ENCODE measurements around the gene ZNF358. TPM values are rescaled to one million over a fixed set of nuclear protein-coding genes. Genes with fewer than 3 reads are reported as not detected.

The ZNF358 gene
- total and polyA plus RNA-seq, 12 donors, result 61.4 to 167 (median 76.5) TPM

DNA sequence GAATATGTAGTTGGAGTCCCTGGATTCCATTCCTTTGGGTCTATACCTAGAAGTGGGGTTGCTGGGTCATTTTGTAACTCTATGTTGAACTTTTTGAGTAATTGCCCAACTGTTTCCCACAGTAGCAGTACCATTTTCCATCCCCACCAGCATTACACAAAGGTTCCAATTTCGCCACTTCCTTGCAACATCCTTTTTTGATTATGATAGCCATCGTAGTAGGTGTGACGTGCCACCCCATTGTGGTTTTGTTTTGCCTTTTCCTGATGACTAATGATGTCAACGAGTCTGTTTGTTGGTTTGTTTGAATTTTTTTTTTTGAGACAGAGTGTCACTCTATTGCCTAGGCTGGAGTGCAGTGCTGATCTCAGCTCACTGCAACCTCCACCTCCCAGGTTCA, 23.8 kb upstream of the ZNF358 start:
- Histone ChIP-seq H3K4me3 (no peak overlapping the region), H3K36me3 (no peaks in the 10 kb centered on the region), H3K27me3 (no peaks in the 10 kb centered on the region), H3K27ac (peak overlapping the region in 2 of 10 donors; percentile 40 to 83), H3K9me3 (no peaks in the 10 kb centered on the region), H3K4me1 (peaks cover 0 to 55% (median 22%) of the 10 kb centered on the region in 9 donors)
- ATAC-seq, result no peak
- WGBS, 2 donors, result 58 to 75% methylated on average over 4 of the region's 4 CpGs
- TF ChIP-seq, protein P1, sequence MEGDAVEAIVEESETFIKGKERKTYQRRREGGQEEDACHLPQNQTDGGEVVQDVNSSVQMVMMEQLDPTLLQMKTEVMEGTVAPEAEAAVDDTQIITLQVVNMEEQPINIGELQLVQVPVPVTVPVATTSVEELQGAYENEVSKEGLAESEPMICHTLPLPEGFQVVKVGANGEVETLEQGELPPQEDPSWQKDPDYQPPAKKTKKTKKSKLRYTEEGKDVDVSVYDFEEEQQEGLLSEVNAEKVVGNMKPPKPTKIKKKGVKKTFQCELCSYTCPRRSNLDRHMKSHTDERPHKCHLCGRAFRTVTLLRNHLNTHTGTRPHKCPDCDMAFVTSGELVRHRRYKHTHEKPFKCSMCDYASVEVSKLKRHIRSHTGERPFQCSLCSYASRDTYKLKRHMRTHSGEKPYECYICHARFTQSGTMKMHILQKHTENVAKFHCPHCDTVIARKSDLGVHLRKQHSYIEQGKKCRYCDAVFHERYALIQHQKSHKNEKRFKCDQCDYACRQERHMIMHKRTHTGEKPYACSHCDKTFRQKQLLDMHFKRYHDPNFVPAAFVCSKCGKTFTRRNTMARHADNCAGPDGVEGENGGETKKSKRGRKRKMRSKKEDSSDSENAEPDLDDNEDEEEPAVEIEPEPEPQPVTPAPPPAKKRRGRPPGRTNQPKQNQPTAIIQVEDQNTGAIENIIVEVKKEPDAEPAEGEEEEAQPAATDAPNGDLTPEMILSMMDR (IDR thresholded peaks at IDR 0.05), result no peak
- no peak for DNase-seq
- intact Hi-C loops (cut with DNase I), result no loop called here

DNA sequence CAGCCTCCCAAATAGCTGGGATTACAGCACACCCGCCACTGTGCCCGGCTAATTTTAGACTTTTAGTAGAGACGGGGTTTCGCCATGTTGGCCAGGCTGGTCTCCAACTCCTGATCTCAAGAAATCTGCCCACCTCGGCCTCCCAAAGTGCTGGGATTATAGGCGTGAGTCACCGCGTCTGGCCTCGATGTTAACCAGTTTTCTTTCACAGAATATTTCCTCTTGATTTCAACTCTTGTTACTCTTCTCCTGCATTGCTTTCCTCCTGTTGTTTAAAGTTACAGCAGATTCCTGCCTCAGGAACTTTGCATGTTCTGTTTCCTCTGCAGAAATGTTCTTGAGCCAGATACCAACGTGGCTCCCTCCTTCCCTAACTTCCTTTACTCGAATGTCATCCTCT, 23.3 kb upstream of the ZNF358 start:
- intact Hi-C loops (cut with DNase I), result no loop called here
- Histone ChIP-seq H3K9me3 (no peaks in the 10 kb centered on the region), H3K27ac (peak overlapping the region in 2 of 10 donors; percentile 40 to 83), H3K4me3 (no peak overlapping the region), H3K4me1 (peaks cover 0 to 55% (median 22%) of the 10 kb centered on the region in 9 donors), H3K36me3 (no peaks in the 10 kb centered on the region), H3K27me3 (no peaks in the 10 kb centered on the region)
- DNase-seq, result no peak
- WGBS, 2 donors, result 65 to 72% methylated on average over 11 of the region's 11 CpGs
- TF ChIP-seq, protein P1 (IDR thresholded peaks at IDR 0.05), result no peak
- ATAC-seq, result no peak

GRCh38 chr19:7494416-7495098, 21.3 kb upstream of the ZNF358 start:
- H3K9me3 ChIP-seq, result no peaks in the 10 kb centered on the region
- TF ChIP-seq, protein P1 (IDR thresholded peaks at IDR 0.05), result peak in 4 of 9 donors; percentile 7 to 17 (median 10)
- intact Hi-C loops (cut with DNase I), result loop anchor here in 2 of 10 donors (1.0 to 2.0 kb wide), 2 partner anchors 16 to 20 kb away; no protein-coding TSS in a partner anchor
- ATAC-seq (peak; percentile 50 to 86 (median 72)), DNase-seq (peak; percentile 38 to 58)
- peaks cover 0 to 3% (median 0%) of the 10 kb centered on the region in 7 donors for H3K27me3 ChIP-seq
- no peak overlapping the region for H3K4me3 ChIP-seq
- 34 to 50% methylated on average over 13 of the region's 13 CpGs for WGBS, 2 donors
- no peaks in the 10 kb centered on the region for H3K36me3 ChIP-seq
- peaks cover 0 to 42% (median 11%) of the 10 kb centered on the region in 9 donors for H3K4me1 ChIP-seq
- H3K27ac ChIP-seq, result peak overlapping the region; percentile 50 to 78 (median 69)

DNA sequence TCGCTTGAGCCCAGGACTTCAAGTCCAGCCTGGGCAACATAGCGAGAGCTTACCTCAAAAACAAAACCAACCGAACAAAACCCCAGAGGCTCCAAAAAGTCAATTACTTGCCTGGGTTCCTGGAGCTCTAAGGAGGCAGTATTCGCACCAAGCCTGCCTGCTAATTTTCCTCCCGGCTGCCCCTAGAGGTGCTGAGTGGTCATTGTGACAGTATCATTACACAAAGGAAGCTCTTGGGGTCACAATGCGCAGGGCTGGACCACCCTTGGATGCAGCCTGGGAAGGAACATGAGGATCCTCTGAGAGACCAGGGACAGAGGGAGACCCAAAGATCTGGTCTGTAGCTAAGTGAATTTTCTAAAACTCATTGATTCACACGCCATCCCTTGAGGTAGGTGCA, 18.6 kb upstream of the ZNF358 start:
- Histone ChIP-seq H3K4me3 (no peak overlapping the region), H3K36me3 (no peaks in the 10 kb centered on the region), H3K4me1 (peaks cover 0 to 31% (median 17%) of the 10 kb centered on the region in 9 donors), H3K9me3 (no peaks in the 10 kb centered on the region), H3K27me3 (peaks cover 0 to 28% (median 22%) of the 10 kb centered on the region in 7 donors), H3K27ac (no peak overlapping the region)
- intact Hi-C loops (cut with DNase I), result no loop called here
- ATAC-seq (peak in 1 of 8 donors; percentile 32), DNase-seq (no peak)
- 50 to 54% methylated on average over 7 of the region's 7 CpGs for WGBS, 2 donors
- TF ChIP-seq, protein P1 (IDR thresholded peaks at IDR 0.05), result peak in 6 of 9 donors; percentile 8 to 35 (median 24)
